SK-N-SH treated with all-trans-retinoic acid at 6 μM for 48 hours (cell line): ENCODE data around the gene OBSCN.

Experiments used
- ATAC-seq: fragments of 200-7000 bp; cut with Tn5 transposase; 3 replicates; pipeline ENCODE4 v1.9.1; 2020; ENCODE audit warnings: mild to moderate bottlenecking, moderate library complexity
- BACH2 ChIP-seq: fragments of 250-450 bp; sonication (Bioruptor Pico); IDR thresholded peaks from 2 replicates; pipeline ENCODE4 v1.9.0; 2021; ENCODE audit warnings: mild to moderate bottlenecking, borderline replicate concordance
- CREB5 ChIP-seq: fragments of 250-450 bp; sonication (Bioruptor Pico); IDR thresholded peaks from 2 replicates; pipeline ENCODE4 v1.5.1; 2020; ENCODE audit warnings: low read depth, mild to moderate bottlenecking, moderate library complexity
- CSRNP3 ChIP-seq: fragments of 250-450 bp; sonication (Bioruptor Pico); IDR thresholded peaks from 2 replicates; pipeline ENCODE4 v1.5.1; 2021; ENCODE audit warnings: mild to moderate bottlenecking, moderate library complexity
- ESRRG ChIP-seq: fragments of 250-450 bp; sonication (Bioruptor Pico); IDR thresholded peaks from 2 replicates; pipeline ENCODE4 v1.6.1; 2021; ENCODE audit warnings: mild to moderate bottlenecking
- GLIS3 ChIP-seq: fragments of 250-450 bp; sonication (Bioruptor Pico); IDR thresholded peaks from 2 replicates; pipeline ENCODE4 v1.5.0; 2020; ENCODE audit warnings: mild to moderate bottlenecking, moderate library complexity
- ISL1 ChIP-seq: fragments of 250-450 bp; sonication (Bioruptor Pico); IDR thresholded peaks from 2 replicates; pipeline ENCODE4 v2.1.2; 2022; ENCODE audit warnings: mild to moderate bottlenecking, moderate library complexity
- OSR1 ChIP-seq: fragments of 250-450 bp; sonication (Bioruptor Pico); IDR thresholded peaks from 2 replicates; pipeline ENCODE4 v1.8.0; 2022; ENCODE audit warnings: moderate library complexity, mild to moderate bottlenecking, inconsistent platforms
- PATZ1 ChIP-seq: fragments of 250-450 bp; sonication (Bioruptor Pico); IDR thresholded peaks from 2 replicates; pipeline ENCODE4 v1.8.0; 2020; ENCODE audit warnings: mild to moderate bottlenecking, moderate library complexity, borderline replicate concordance
- POU6F1 ChIP-seq: fragments of 250-450 bp; sonication (Bioruptor Pico); IDR thresholded peaks from 2 replicates; pipeline ENCODE4 v1.8.0; 2021; ENCODE audit warnings: low read depth, mild to moderate bottlenecking, moderate library complexity, borderline replicate concordance
- PPARA ChIP-seq: fragments of 250-450 bp; sonication (Bioruptor Pico); IDR thresholded peaks from 2 replicates; pipeline ENCODE4 v1.5.0; 2020; ENCODE audit warnings: mild to moderate bottlenecking, borderline replicate concordance
- RARB ChIP-seq: fragments of 250-450 bp; sonication (Bioruptor Pico); IDR thresholded peaks from 2 replicates; pipeline ENCODE4 v1.8.0; 2021; ENCODE audit warnings: mild to moderate bottlenecking, moderate library complexity
- SNAI2 ChIP-seq: fragments of 250-450 bp; sonication (Bioruptor Pico); IDR thresholded peaks from 2 replicates; pipeline ENCODE4 v1.5.0; 2020; ENCODE audit warnings: mild to moderate bottlenecking, moderate library complexity
- TCF4 ChIP-seq: fragments of 250-450 bp; sonication (Bioruptor Pico); IDR thresholded peaks from 2 replicates; pipeline ENCODE4 v1.8.0; 2021; ENCODE audit warnings: mild to moderate bottlenecking, moderate library complexity, borderline replicate concordance
- TOX ChIP-seq: fragments of 250-450 bp; sonication (Bioruptor Pico); IDR thresholded peaks from 2 replicates; pipeline ENCODE4 v1.8.0; 2021; ENCODE audit warnings: mild to moderate bottlenecking, moderate library complexity, borderline replicate concordance
- TSHZ2 ChIP-seq: fragments of 250-450 bp; sonication (Bioruptor Pico); IDR thresholded peaks from 2 replicates; pipeline ENCODE4 v1.5.0; 2020; ENCODE audit warnings: mild to moderate bottlenecking, moderate library complexity
- ZC3H10 ChIP-seq: fragments of 250-450 bp; sonication (Bioruptor Pico); IDR thresholded peaks from 2 replicates; pipeline ENCODE4 v1.5.1; 2021; ENCODE audit warnings: mild to moderate bottlenecking, moderate library complexity
- ZFP3 ChIP-seq: fragments of 250-450 bp; sonication (Bioruptor Pico); IDR thresholded peaks from 2 replicates; pipeline ENCODE4 v1.5.0; 2020; ENCODE audit warnings: mild to moderate bottlenecking, moderate library complexity
- ZFP30 ChIP-seq: fragments of 450-650 bp; formaldehyde crosslinking; IDR thresholded peaks from 2 replicates; pipeline ENCODE4 v1.5.0; 2022; ENCODE audit warnings: mild to moderate bottlenecking, moderate library complexity
- ZNF565 ChIP-seq: fragments of 450-650 bp; formaldehyde crosslinking; conservative IDR thresholded peaks from 2 replicates; pipeline ENCODE4 v1.5.0; 2020; ENCODE audit warnings: low read depth, mild to moderate bottlenecking, moderate library complexity
- ZNF70 ChIP-seq: fragments of 450-650 bp; formaldehyde crosslinking; IDR thresholded peaks from 2 replicates; pipeline ENCODE4 v1.5.0; 2020; ENCODE audit warnings: mild to moderate bottlenecking, moderate library complexity

OBSCN gene

GRCh38 chr1:228350831-228351781 is 143.3 kb downstream of the OBSCN start:
- no peak for ATAC-seq

More at GRCh38 chr1:228350831-228351781, 143.3 kb downstream of the OBSCN start:
- TF ChIP-seq ZFP30 (CRISPR knock-in tag) (no peak), BACH2 (CRISPR knock-in tag) (no peak), TCF4 (CRISPR knock-in tag) (no peak), RARB (CRISPR knock-in tag) (no peak), ZC3H10 (CRISPR knock-in tag) (no peak), PATZ1 (CRISPR knock-in tag) (no peak), TOX (CRISPR knock-in tag) (no peak), SNAI2 (no peak), ZFP3 (CRISPR knock-in tag) (no peak), TSHZ2 (CRISPR knock-in tag) (no peak), OSR1 (CRISPR knock-in tag) (no peak), CREB5 (CRISPR knock-in tag) (no peak), ZNF70 (no peak), POU6F1 (CRISPR knock-in tag) (no peak), ZNF565 (no peak), ESRRG (CRISPR knock-in tag) (no peak), GLIS3 (no peak), PPARA (CRISPR knock-in tag) (no peak), ISL1 (CRISPR knock-in tag) (no peak), CSRNP3 (CRISPR knock-in tag) (no peak)
